Endometrium (tissue), 2 donors: ENCODE data around the gene HIVEP2.

Source experiments
- FAIRE-seq: peaks from 2 replicates; lab custom pipeline; 2012; peaks lifted over from hg19 to GRCh38; lab: Jason Lieb, UNC
- donor health status: control.
- donor health status: control.

HIVEP2 gene

GRCh38 chr6:142944124-142945048 lies 590 bp downstream of the HIVEP2 start:
- no peak for FAIRE-seq

- FAIRE-seq: no peak
Observed at GRCh38 chr6:142943711-142944123, 1.3 kb downstream of the HIVEP2 start.

- no peak for FAIRE-seq
Observed at GRCh38 chr6:142942805-142943227, 2.2 kb downstream of the HIVEP2 start.

- FAIRE-seq: no peak
Observed at GRCh38 chr6:142942238-142942637, 2.7 kb downstream of the HIVEP2 start.

- no peak for FAIRE-seq
Observed at GRCh38 chr6:142941018-142941417, 4.0 kb downstream of the HIVEP2 start.

- no peak for FAIRE-seq
Observed at GRCh38 chr6:142940487-142940886, 4.5 kb downstream of the HIVEP2 start.

GRCh38 chr6:142938510-142938909 lies 6.5 kb downstream of the HIVEP2 start:
- no peak for FAIRE-seq

GRCh38 chr6:142937986-142938385 lies 7.0 kb downstream of the HIVEP2 start:
- no peak for FAIRE-seq

GRCh38 chr6:142935553-142936517 lies 9.1 kb downstream of the HIVEP2 start:
- FAIRE-seq: no peak

- FAIRE-seq: no peak
Observed at GRCh38 chr6:142934599-142934998, 10.4 kb downstream of the HIVEP2 start.

GRCh38 chr6:142934106-142934505 lies 10.9 kb downstream of the HIVEP2 start:
- FAIRE-seq: no peak

- FAIRE-seq: no peak
Observed at GRCh38 chr6:142933701-142934100, 11.3 kb downstream of the HIVEP2 start.

- FAIRE-seq: no peak
Observed at GRCh38 chr6:142932889-142933288, 12.1 kb downstream of the HIVEP2 start.

- FAIRE-seq: no peak
Observed at GRCh38 chr6:142929751-142930358, 15.1 kb downstream of the HIVEP2 start.

GRCh38 chr6:142927904-142928303 lies 17.1 kb downstream of the HIVEP2 start:
- no peak for FAIRE-seq

GRCh38 chr6:142927271-142927580 lies 17.8 kb downstream of the HIVEP2 start:
- no peak for FAIRE-seq

- no peak for FAIRE-seq
Observed at GRCh38 chr6:142926494-142927270, 18.3 kb downstream of the HIVEP2 start.

GRCh38 chr6:142926177-142926493 lies 18.8 kb downstream of the HIVEP2 start:
- peak; percentile 8 for FAIRE-seq

- peak; percentile 8 for FAIRE-seq
Observed at GRCh38 chr6:142925575-142926110, 19.3 kb downstream of the HIVEP2 start.

- FAIRE-seq: no peak
Observed at GRCh38 chr6:142918339-142919042, 26.5 kb downstream of the HIVEP2 start.

GRCh38 chr6:142916881-142917280 lies 28.1 kb downstream of the HIVEP2 start:
- no peak for FAIRE-seq
